Psoas muscle (tissue), 8 donors: ENCODE results near the gene RGS9. TPM values are rescaled to one million over a fixed set of nuclear protein-coding genes. Genes with fewer than 3 reads are reported as not detected.

Experiments
- ATAC-seq, 4 donors: fragments of 200-7000 bp; cut with Tn5 transposase; one replicate each; pipeline ENCODE4 v1.9.1; 2020; ENCODE audit warnings: moderate library complexity in 3 of 4, mild to moderate bottlenecking in 2 of 4
- DNase-seq, 2 donors: peaks; one replicate each; pipeline ENCODE4 v3.0.0-alpha.2; 2020
- H3K27ac ChIP-seq: fragments of 200-600 bp; one replicate; pipeline ENCODE4 v1.8.0; 2022
- H3K27me3 ChIP-seq, 3 donors: fragments of 200-600 bp in 1 of 3; one replicate each; pipeline versions ENCODE4 v1.6.1 to v1.8.0; 2013 to 2022; ENCODE audit warnings: low read length in 2 of 3, mild to moderate bottlenecking in 2 of 3, moderate library complexity in 1 of 3; ENCODE audit not compliant: insufficient read depth in 3 of 3
- H3K36me3 ChIP-seq, 2 donors: fragments of 200-600 bp in 1 of 2; one replicate each; pipeline versions ENCODE4 v1.6.1 to v1.8.0; 2013 to 2022; ENCODE audit warnings: low read depth in 1 of 2, mild to moderate bottlenecking in 1 of 2, moderate library complexity in 1 of 2; ENCODE audit not compliant: insufficient read depth in 1 of 2
- H3K4me1 ChIP-seq: fragments of 200-600 bp; one replicate; pipeline ENCODE4 v1.8.0; 2022
- H3K4me3 ChIP-seq: fragments of 200-600 bp; one replicate; pipeline ENCODE4 v1.8.0; 2022; ENCODE audit warnings: mild to moderate bottlenecking
- H3K9me3 ChIP-seq: fragments of 200-600 bp; one replicate; pipeline ENCODE4 v1.8.0; 2022
- WGBS, 3 donors: extraction: QIAGEN DNeasy Blood & Tissue Kit; methylation state at CpG; one replicate each; pipeline versions ENCODE4 v1.1.6 to v1.1.7; 2013; 5-methylcytosine and 5-hydroxymethylcytosine counted together
- intact Hi-C, 2 donors: fragments of 100-400 bp; cut with DNase I; formaldehyde crosslinking; loops; one replicate each; pipeline versions ENCODE4 v1.11.0 to v1.14.2; 2022
- polyA plus RNA-seq, 3 donors: library from polyadenylated mRNA; stranded (reverse); fragments of 200-250 nt; gene quantifications; one replicate each; pipeline ENCODE4 v1.2.3, GENCODE V29; 2013
- total RNA-seq, 4 donors: library from RNA; stranded (reverse); fragmentation: NEBNext Ultra II Directional in 2 of 4; extraction: Animal tissue kit (Norgen Biotek cat#: 25700) in 2 of 4; gene quantifications; one replicate each; pipeline versions ENCODE4 v1.2.1 to v1.2.4, GENCODE V29; 2021 to 2023
- TF ChIP-seq, protein P1 (sequence below): fragments of 200-600 bp; IDR thresholded peaks from one replicate; pipeline ENCODE4 v1.8.0; 2022; ENCODE audit warnings: antibody characterized with exemption
- donor health status: healthy with polysubstance abuse.
- donor health status: DM: no; HTN: no; CAD: no; lungs with moderate emphysema.
- donor health status: Bipolar disorder and iron deficiency.
- donor health status: healthy.
- donor health status: DM: yes; HTN: yes; CAD: no.
- donor health status: DM: no; HTN: no; CAD: no.
- donor health status: DM: no; HTN: no; CAD: no.
- donor health status: DM: yes; HTN: yes; CAD: no.

RGS9 gene
- total and polyA plus RNA-seq, 7 donors: 0.33 to 4.8 (median 2.1) TPM

DNA sequence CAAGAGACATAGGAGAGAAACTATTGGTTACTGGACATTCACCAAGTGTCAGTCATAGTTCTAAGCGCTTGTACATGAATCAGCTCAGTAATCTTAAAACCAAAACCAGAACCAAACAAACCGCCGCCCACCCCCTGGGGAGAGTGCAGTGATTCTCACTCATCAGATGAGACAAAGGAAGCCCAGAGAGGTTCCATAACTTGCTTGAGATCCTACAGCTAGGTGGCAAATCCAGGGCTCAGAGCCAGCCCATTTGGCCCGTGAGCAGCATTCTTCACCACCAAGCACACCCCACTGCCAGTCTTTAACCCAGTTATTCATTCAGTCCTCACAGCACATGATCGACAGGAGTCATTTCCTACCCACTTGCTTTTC, 37.2 kb upstream of the RGS9 start:
- Histone ChIP-seq H3K4me1 (peaks cover 17% of the 10 kb centered on the region), H3K36me3 (no peaks in the 10 kb centered on the region), H3K9me3 (no peaks in the 10 kb centered on the region), H3K27ac (peak overlapping the region; percentile 76), H3K4me3 (peak overlapping the region; percentile 74), H3K27me3 (no peaks in the 10 kb centered on the region)
- 14 to 42% (median 29%) methylated on average over 5 of the region's 5 CpGs for WGBS, 3 donors
- TF ChIP-seq, protein P1, sequence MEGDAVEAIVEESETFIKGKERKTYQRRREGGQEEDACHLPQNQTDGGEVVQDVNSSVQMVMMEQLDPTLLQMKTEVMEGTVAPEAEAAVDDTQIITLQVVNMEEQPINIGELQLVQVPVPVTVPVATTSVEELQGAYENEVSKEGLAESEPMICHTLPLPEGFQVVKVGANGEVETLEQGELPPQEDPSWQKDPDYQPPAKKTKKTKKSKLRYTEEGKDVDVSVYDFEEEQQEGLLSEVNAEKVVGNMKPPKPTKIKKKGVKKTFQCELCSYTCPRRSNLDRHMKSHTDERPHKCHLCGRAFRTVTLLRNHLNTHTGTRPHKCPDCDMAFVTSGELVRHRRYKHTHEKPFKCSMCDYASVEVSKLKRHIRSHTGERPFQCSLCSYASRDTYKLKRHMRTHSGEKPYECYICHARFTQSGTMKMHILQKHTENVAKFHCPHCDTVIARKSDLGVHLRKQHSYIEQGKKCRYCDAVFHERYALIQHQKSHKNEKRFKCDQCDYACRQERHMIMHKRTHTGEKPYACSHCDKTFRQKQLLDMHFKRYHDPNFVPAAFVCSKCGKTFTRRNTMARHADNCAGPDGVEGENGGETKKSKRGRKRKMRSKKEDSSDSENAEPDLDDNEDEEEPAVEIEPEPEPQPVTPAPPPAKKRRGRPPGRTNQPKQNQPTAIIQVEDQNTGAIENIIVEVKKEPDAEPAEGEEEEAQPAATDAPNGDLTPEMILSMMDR: no peak
- intact Hi-C loops: loop anchor here (2.0 to 5.0 kb wide), 4 partner anchors 41 to 138 kb away; partner anchors contain the start of gene GNA13 (in 1 of the 2)
- ATAC-seq (peak; percentile 55 to 72 (median 65)), DNase-seq (peak; percentile 70 to 74)

DNA sequence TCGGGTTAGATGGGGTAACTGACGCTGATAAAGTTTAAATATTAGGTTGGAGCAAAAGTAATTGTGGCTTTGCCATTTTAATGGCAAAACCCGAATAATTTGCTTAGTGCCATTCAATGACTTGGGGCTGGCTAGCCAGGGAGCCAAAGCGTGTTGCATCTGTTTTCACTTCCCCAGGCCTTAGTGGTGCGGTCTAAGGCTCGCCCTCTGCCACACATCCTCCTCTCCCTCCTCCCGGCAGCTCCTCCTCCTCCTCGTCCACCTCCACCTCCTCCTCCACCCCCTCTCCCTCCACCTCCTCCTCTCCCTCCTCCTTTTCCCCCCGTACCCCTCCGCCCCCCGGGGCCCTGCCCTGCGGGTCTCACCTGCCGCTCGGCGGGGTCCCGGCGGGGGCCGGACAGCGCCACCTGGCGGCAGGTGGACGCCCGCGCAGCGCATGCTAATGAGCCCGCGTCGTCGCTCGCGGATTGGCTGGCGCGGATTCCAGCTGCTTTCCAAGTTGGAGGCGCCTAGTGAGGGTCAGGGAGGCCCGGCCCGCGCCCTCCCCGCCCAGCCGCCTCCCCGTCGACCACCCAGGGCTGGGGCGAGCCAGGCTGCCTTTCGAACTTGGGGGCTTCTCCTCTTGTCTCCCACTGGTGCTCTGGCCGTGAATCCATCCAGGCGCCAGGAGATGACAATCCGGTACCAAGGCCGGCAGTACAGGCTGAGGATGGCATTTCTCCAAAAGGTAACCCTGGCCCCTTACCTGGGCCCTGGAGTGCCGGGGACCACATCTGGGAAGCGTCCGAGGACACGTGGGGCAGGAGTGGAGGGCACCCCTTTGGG, 36.6 kb upstream of the RGS9 start:
- peak overlapping the region; percentile 76 for H3K27ac ChIP-seq
- no peaks in the 10 kb centered on the region for H3K9me3 ChIP-seq
- no peaks in the 10 kb centered on the region for H3K27me3 ChIP-seq
- TF ChIP-seq, protein P1: peak; percentile 78
- intact Hi-C loops: loop anchor here (2.0 to 5.0 kb wide), 4 partner anchors 42 to 138 kb away; partner anchors contain the start of gene GNA13 (in 1 of the 2)
- H3K4me1 ChIP-seq: peaks cover 17% of the 10 kb centered on the region
- 2 to 5% (median 4%) methylated on average over 43 to 50 of the region's 50 CpGs for WGBS, 3 donors
- DNase-seq (peak; percentile 87 to 94), ATAC-seq (peak; percentile 93 to 95 (median 94))
- peak overlapping the region; percentile 74 for H3K4me3 ChIP-seq
- no peaks in the 10 kb centered on the region for H3K36me3 ChIP-seq

DNA sequence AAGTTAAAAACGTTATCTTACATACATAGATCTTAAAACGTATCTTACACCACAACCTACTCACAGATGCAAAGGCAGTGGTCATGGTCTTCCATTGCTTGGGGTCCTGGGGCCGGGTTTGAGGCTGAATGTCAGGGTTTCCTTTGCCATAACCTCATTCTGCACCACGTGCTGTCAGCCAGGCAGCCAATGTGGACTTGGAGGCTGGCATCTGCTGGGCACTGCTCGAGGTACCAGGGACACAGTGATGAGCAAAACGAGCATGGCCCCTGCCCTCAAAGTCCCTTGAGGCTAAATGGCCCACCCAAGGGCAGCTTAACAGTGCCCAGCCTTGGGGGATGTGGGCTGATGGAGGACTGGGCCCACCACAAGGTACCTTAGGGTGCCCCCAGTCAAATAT, 35.8 kb upstream of the RGS9 start:
- Histone ChIP-seq H3K4me3 (peak overlapping the region; percentile 74), H3K27ac (peak overlapping the region; percentile 76), H3K9me3 (no peaks in the 10 kb centered on the region), H3K27me3 (no peaks in the 10 kb centered on the region), H3K36me3 (no peaks in the 10 kb centered on the region), H3K4me1 (peaks cover 17% of the 10 kb centered on the region)
- TF ChIP-seq, protein P1: no peak
- no peak for ATAC-seq
- WGBS, 3 donors: 58 to 80% (median 62%) methylated on average over 6 of the region's 6 CpGs
- intact Hi-C loops: loop anchor here (2.0 to 5.0 kb wide), 4 partner anchors 43 to 139 kb away; partner anchors contain the start of gene GNA13 (in 1 of the 2)
- no peak for DNase-seq

DNA sequence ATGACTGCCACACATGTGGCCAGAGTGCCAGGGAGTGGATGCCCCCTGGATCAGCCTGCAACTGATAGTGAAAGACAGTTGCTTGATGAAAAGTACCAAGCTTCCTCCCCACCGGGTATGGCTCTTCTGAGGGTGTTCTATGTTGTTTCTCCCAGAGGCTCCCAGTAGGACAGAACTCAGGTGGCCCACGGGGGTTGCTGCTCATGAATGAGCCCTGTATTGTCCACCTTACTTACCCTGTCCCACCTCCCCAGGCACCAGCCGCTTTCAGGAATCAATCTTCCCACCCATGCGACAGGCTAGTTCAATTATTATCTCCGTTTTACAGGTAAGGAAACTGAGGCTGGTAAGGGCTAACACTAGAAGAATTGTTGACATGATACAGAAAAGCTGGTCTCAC, 34.9 kb upstream of the RGS9 start:
- TF ChIP-seq, protein P1: no peak
- Histone ChIP-seq H3K4me3 (no peak overlapping the region), H3K27ac (no peak overlapping the region), H3K4me1 (peaks cover 26% of the 10 kb centered on the region), H3K36me3 (no peaks in the 10 kb centered on the region), H3K9me3 (no peaks in the 10 kb centered on the region), H3K27me3 (no peaks in the 10 kb centered on the region)
- DNase-seq (no peak), ATAC-seq (no peak)
- intact Hi-C loops: loop anchor here (5.0 kb wide), 3 partner anchors 45 to 140 kb away; partner anchors contain the start of gene GNA13 (in 1 of the 2)
- WGBS, 3 donors: 91 to 96% (median 94%) methylated on average over 5 of the region's 5 CpGs
